ENCODE results near the gene PLIN1. TPM values are rescaled to one million over a fixed set of nuclear protein-coding genes. Genes with fewer than 3 reads are reported as not detected.

The PLIN1 gene
- total RNA-seq, 1 donor from 2014 or later, result 1.3 TPM

DNA sequence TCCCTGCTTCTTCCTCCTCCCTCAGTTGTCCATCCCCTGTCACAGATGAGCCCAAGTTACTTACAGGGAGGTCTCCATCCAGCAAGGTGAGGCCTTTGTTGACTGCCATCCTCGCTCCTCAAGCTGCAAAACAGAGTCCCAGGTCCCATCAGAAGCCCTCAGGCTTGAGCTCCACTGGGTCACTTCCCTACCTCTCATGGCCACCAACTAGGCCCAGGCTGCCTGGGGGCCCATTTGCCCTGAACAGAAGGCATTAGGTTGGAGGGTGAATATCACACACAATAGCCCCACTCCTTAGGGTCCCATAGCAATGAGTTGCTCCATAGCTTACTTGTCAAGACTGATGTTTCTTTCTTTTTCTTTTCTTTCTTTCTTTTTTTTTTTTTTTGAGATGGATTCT lies 1.8 kb downstream of the PLIN1 start:
- Histone ChIP-seq H3K36me3 (no peaks in the 10 kb centered on the region), H3K27me3 (ENCODE audit: low read depth) (no peaks in the 10 kb centered on the region), H3K4me3 (no peak overlapping the region), H3K27ac (no peak overlapping the region), H3K4me1 (peaks cover 19% of the 10 kb centered on the region), H3K9me3 (no peaks in the 10 kb centered on the region)
- intact Hi-C loops (cut with DNase I), result no loop called here
- no peak for DNase-seq
- TF ChIP-seq, protein P1, sequence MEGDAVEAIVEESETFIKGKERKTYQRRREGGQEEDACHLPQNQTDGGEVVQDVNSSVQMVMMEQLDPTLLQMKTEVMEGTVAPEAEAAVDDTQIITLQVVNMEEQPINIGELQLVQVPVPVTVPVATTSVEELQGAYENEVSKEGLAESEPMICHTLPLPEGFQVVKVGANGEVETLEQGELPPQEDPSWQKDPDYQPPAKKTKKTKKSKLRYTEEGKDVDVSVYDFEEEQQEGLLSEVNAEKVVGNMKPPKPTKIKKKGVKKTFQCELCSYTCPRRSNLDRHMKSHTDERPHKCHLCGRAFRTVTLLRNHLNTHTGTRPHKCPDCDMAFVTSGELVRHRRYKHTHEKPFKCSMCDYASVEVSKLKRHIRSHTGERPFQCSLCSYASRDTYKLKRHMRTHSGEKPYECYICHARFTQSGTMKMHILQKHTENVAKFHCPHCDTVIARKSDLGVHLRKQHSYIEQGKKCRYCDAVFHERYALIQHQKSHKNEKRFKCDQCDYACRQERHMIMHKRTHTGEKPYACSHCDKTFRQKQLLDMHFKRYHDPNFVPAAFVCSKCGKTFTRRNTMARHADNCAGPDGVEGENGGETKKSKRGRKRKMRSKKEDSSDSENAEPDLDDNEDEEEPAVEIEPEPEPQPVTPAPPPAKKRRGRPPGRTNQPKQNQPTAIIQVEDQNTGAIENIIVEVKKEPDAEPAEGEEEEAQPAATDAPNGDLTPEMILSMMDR (IDR thresholded peaks at IDR 0.05), result no peak
- ATAC-seq, result no peak

DNA sequence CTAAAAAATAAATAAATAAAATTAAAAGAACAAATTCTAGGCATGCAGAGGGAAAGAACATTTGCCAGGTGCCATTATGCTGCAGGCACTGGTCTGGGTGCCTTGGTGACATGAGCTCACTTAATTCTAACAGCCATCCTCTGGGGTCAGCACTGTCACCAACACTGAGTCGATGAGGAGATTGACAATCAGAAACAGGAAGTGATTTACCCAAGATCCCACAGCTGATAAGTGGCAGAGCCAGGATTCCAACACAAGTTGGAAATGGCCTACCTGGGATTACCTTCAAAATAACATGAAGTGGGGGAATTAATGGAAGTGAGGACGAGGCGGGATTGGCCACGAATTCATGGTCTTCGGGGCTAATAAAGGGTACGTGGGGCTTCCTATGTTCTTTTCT lies 3.6 kb downstream of the PLIN1 start:
- DNase-seq (no peak), ATAC-seq (no peak)
- Histone ChIP-seq H3K27ac (no peak overlapping the region), H3K36me3 (no peaks in the 10 kb centered on the region), H3K4me3 (no peak overlapping the region), H3K9me3 (no peaks in the 10 kb centered on the region), H3K4me1 (peaks cover 11% of the 10 kb centered on the region), H3K27me3 (ENCODE audit: low read depth) (no peaks in the 10 kb centered on the region)
- intact Hi-C loops (cut with DNase I), result no loop called here
- TF ChIP-seq, protein P1 (IDR thresholded peaks at IDR 0.05), result no peak

DNA sequence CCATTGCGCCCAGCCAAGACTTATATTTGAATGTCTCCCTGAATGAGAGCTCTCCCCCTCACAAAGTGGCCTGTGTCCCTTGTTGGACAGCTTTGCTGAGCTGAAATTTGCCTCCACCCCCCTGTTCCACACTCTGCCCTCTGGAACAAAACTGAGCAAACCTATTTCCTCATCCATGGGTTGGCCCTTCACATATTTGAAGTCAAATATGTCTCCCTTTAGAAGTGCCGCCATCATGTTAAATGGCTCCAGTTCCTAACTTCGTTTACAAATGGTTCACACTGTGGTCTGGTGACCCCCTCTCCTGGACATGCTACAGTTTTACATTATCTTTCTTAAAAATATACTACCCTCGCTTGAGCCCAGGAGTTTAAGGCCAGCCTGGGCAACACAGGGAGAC lies 4.6 kb downstream of the PLIN1 start:
- no peak for DNase-seq
- Histone ChIP-seq H3K27ac (no peak overlapping the region), H3K4me1 (peaks cover 3% of the 10 kb centered on the region), H3K4me3 (no peak overlapping the region), H3K27me3 (ENCODE audit: low read depth) (no peaks in the 10 kb centered on the region), H3K9me3 (no peaks in the 10 kb centered on the region), H3K36me3 (no peaks in the 10 kb centered on the region)
- intact Hi-C loops (cut with DNase I), result no loop called here
- no peak for ATAC-seq
- TF ChIP-seq, protein P1 (IDR thresholded peaks at IDR 0.05), result no peak

DNA sequence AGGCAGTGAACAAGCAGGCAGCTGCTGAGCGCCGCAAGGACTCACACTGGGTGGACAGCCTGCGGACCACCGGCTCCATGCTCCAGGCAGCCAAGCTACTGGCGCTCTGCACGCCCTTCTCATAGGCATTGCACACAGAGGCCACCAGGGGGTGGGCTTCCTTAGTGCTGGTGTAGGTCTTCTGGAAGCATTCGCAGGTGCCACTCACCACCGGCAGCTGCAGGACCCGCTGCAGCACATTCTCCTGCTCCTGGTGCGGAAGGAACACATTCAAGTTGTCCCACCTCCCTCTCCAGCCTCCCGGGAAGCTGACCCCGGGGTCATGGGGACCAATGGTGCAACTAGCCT lies 6.0 kb downstream of the PLIN1 start:
- intact Hi-C loops (cut with DNase I), result no loop called here
- Histone ChIP-seq H3K4me1 (no peaks in the 10 kb centered on the region), H3K9me3 (no peaks in the 10 kb centered on the region), H3K27ac (no peak overlapping the region), H3K4me3 (no peak overlapping the region), H3K27me3 (ENCODE audit: low read depth) (no peaks in the 10 kb centered on the region), H3K36me3 (no peaks in the 10 kb centered on the region)
- ATAC-seq (peak in 1 of 2 donors; percentile 34), DNase-seq (no peak)
- TF ChIP-seq, protein P1 (IDR thresholded peaks at IDR 0.05), result peak; percentile 22

DNA sequence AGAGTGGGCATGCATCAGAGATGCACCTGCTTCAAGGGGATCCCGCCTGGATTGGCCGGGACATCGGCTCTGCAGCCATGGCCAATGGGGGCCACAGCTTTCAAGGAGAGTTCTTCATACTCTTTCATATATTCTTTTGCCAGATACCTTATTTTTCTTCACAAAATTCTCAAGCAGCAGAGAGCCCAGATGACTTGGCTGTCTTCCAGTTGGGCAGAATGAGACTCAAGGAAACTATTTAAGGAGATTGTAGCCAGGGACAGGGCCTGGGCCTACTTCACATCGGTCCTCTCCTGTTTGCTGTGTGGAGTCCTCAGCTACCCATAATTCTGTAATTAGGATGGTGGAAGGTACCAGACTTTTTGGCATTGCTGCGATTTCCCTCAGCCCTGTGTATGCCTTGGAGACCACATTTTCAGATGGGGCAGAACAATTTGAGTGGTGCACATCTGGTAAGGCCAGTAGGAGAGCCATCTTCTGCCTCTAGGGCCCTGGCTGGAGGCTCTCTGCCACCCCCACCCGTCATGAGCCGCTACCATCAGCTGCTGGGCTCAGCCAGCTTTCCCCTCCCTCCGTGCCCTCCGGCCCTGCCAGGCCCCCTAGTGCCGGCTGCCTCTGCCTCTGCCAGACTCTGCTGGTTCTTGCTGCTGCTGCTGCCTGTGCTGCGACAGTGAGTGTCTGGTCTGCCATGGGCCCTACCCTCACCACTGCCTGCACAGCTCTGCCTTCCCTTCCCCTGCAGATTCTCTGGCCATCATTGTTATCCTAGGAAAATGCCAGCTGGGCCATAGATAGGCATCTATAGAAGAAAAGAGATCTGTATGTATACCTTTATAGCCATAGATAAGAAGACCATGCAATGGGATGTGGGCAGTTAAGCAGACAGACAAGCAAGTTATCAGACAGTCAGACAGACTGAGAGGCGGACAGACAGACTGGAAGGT lies 6.7 kb downstream of the PLIN1 start:
- DNase-seq (no peak), ATAC-seq (no peak)
- H3K9me3 ChIP-seq, result no peaks in the 10 kb centered on the region
- intact Hi-C loops (cut with DNase I), result no loop called here
- no peaks in the 10 kb centered on the region for H3K27me3 ChIP-seq (ENCODE audit: low read depth)
- H3K4me1 ChIP-seq, result no peaks in the 10 kb centered on the region
- H3K27ac ChIP-seq, result no peak overlapping the region
- no peak overlapping the region for H3K4me3 ChIP-seq
- no peaks in the 10 kb centered on the region for H3K36me3 ChIP-seq
- TF ChIP-seq, protein P1 (IDR thresholded peaks at IDR 0.05), result no peak

All from lower lobe of right lung (tissue), 2 donors.